Measurements from ENCODE around the gene NTSR1. TPM values are rescaled to one million over a fixed set of nuclear protein-coding genes. Genes with fewer than 3 reads are reported as not detected.

The NTSR1 gene
- total and polyA plus RNA-seq, 5 donors from 2014 or later, result 0.11 to 0.37 TPM; not detected in 3

GRCh38 chr20:62702895-62703852 lies 5.5 kb upstream of the NTSR1 start:
- Histone ChIP-seq H3K4me1 (ENCODE audit: control insufficient read depth, insufficient read depth, low read length, poor library complexity, severe bottlenecking) (peaks cover 12% of the 10 kb centered on the region), H3K27me3 (ENCODE audit: control insufficient read depth, insufficient read depth, low read length) (no peaks in the 10 kb centered on the region), H3K27ac (ENCODE audit: insufficient read depth, low read length, poor library complexity, severe bottlenecking) (peak overlapping the region; percentile 52), H3K4me3 (ENCODE audit: low read depth, low read length) (no peak overlapping the region), H3K36me3 (ENCODE audit: control insufficient read depth, insufficient read depth, low read length) (no peaks in the 10 kb centered on the region), H3K9me3 (ENCODE audit: control insufficient read depth in 2 of 2, low read length in 2 of 2) (no peaks in the 10 kb centered on the region)
- Mint-ChIP-seq H3K4me3 (peak overlapping the region in 1 of 4 donors; percentile 28), H3K27ac (peak overlapping the region; percentile 6 to 96 (median 90)), H3K36me3 (no peaks in the 10 kb centered on the region), H3K9me3 (no peaks in the 10 kb centered on the region), H3K4me1 (peaks cover 4 to 11% (median 5%) of the 10 kb centered on the region in 4 donors), H3K27me3 (peaks cover 14% of the 10 kb centered on the region)
- peak in 1 of 3 donors; percentile 55 for DNase-seq
- ATAC-seq (ENCODE audit: low read depth in 2 of 2), result peak; percentile 88 to 93

DNA sequence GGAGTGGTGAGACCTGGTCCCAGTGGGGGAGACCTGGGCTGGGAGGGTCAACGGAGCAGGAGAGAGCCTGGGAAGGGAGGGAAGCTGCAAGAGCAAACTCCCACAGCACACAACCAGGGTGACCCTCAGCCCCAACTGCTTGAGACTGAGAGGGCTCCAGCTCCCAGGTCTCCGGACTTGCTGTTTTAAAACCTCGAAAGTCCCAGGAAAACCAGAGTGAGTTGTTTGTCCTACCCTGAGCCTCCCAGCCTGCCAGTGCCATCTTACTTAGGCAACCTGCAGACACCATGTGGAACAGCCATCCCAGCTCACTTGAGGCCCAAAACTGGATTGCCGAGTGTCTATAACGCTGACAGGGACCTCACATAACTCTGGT lies 4.8 kb upstream of the NTSR1 start:
- Mint-ChIP-seq H3K36me3 (no peaks in the 10 kb centered on the region), H3K4me3 (peak overlapping the region in 1 of 4 donors; percentile 28), H3K27me3 (peaks cover 14% of the 10 kb centered on the region), H3K4me1 (peaks cover 4 to 11% (median 5%) of the 10 kb centered on the region in 4 donors), H3K27ac (peak overlapping the region; percentile 6 to 96 (median 90)), H3K9me3 (no peaks in the 10 kb centered on the region)
- Histone ChIP-seq H3K36me3 (ENCODE audit: control insufficient read depth, insufficient read depth, low read length) (no peaks in the 10 kb centered on the region), H3K27ac (ENCODE audit: insufficient read depth, low read length, poor library complexity, severe bottlenecking) (peak overlapping the region; percentile 52), H3K4me1 (ENCODE audit: control insufficient read depth, insufficient read depth, low read length, poor library complexity, severe bottlenecking) (peaks cover 18% of the 10 kb centered on the region), H3K4me3 (ENCODE audit: low read depth, low read length) (no peak overlapping the region), H3K27me3 (ENCODE audit: control insufficient read depth, insufficient read depth, low read length) (no peaks in the 10 kb centered on the region), H3K9me3 (ENCODE audit: control insufficient read depth in 2 of 2, low read length in 2 of 2) (no peaks in the 10 kb centered on the region)
- ATAC-seq (ENCODE audit: low read depth in 2 of 2) (no peak), DNase-seq (no peak)

DNA sequence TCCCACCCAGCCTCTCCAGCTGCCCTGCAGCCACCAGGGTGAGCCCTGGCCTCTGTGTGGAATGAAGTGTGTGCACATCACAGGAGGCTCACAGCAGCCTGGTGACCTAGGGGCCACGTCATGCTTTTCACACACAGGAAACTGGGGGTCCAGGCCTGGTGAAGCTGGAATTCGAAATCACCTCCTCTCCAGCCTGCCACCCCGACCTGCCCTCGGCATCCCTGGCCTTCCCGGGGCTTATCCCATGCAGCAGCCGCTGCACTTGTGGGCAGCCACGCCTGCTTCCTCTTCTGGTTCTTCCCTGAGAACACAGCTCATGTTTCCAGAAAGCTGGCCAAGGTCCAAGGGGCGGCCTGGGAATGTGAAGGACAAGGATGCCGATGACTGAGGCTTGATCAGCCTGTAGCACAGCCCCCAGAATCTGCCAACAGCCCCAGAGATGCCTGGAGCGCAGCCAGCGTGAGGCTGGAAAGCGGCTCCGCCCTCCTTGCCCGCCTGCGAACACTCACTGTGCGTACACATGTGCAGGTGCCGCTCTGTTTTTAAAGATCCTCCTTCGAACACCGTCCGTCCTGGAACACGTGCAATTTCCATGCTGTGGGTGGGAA lies 4.2 kb upstream of the NTSR1 start:
- no peaks in the 10 kb centered on the region for H3K9me3 ChIP-seq (ENCODE audit: control insufficient read depth in 2 of 2, low read length in 2 of 2)
- H3K27ac Mint-ChIP-seq, result peak overlapping the region in 2 of 3 donors; percentile 9 to 67
- peak overlapping the region in 1 of 4 donors; percentile 21 for H3K4me3 Mint-ChIP-seq
- peaks cover 4 to 11% (median 5%) of the 10 kb centered on the region in 4 donors for H3K4me1 Mint-ChIP-seq
- H3K4me3 ChIP-seq (ENCODE audit: low read depth, low read length), result no peak overlapping the region
- H3K27me3 Mint-ChIP-seq, result peaks cover 17% of the 10 kb centered on the region
- H3K4me1 ChIP-seq (ENCODE audit: control insufficient read depth, insufficient read depth, low read length, poor library complexity, severe bottlenecking), result peaks cover 18% of the 10 kb centered on the region
- H3K36me3 Mint-ChIP-seq, result no peaks in the 10 kb centered on the region
- no peaks in the 10 kb centered on the region for H3K27me3 ChIP-seq (ENCODE audit: control insufficient read depth, insufficient read depth, low read length)
- no peaks in the 10 kb centered on the region for H3K36me3 ChIP-seq (ENCODE audit: control insufficient read depth, insufficient read depth, low read length)
- ATAC-seq (ENCODE audit: low read depth in 2 of 2) (no peak), DNase-seq (no peak)
- no peaks in the 10 kb centered on the region for H3K9me3 Mint-ChIP-seq
- no peak overlapping the region for H3K27ac ChIP-seq (ENCODE audit: insufficient read depth, low read length, poor library complexity, severe bottlenecking)

GRCh38 chr20:62705627-62706026 lies 3.0 kb upstream of the NTSR1 start:
- ATAC-seq (ENCODE audit: low read depth in 2 of 2), result no peak
- DNase-seq, result no peak
- Mint-ChIP-seq H3K4me3 (no peak overlapping the region), H3K27me3 (peaks cover 29% of the 10 kb centered on the region), H3K27ac (no peak overlapping the region), H3K9me3 (peaks cover 0 to 2% (median 0%) of the 10 kb centered on the region in 7 donors), H3K4me1 (peaks cover 4 to 19% (median 7%) of the 10 kb centered on the region in 4 donors), H3K36me3 (no peaks in the 10 kb centered on the region)
- no peak overlapping the region for H3K27ac ChIP-seq (ENCODE audit: insufficient read depth, low read length, poor library complexity, severe bottlenecking)
- H3K4me3 ChIP-seq (ENCODE audit: low read depth, low read length), result no peak overlapping the region
- H3K4me1 ChIP-seq (ENCODE audit: control insufficient read depth, insufficient read depth, low read length, poor library complexity, severe bottlenecking), result peaks cover 18% of the 10 kb centered on the region
- H3K36me3 ChIP-seq (ENCODE audit: control insufficient read depth, insufficient read depth, low read length), result no peaks in the 10 kb centered on the region
- H3K9me3 ChIP-seq (ENCODE audit: control insufficient read depth in 2 of 2, low read length in 2 of 2), result no peaks in the 10 kb centered on the region
- H3K27me3 ChIP-seq (ENCODE audit: control insufficient read depth, insufficient read depth, low read length), result no peaks in the 10 kb centered on the region

DNA sequence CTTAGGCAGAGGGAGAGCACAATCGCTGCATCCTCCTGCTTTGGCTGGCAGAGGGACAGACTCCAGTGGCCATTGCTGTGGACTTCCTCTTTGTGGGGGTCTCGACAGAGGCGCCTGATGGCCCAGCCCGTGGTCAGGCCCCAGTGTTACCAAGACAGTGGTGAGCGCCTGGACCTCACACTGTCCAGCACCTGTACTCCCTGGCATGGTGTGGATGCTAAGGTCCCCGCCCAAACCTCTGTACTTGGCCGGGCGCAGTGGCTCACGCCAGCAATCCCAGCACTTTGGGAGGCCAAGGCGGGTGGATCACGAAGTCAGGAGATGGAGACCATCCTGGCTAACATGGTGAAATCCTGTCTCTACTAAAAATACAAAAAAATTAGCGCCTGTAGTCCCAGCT lies 2.3 kb upstream of the NTSR1 start:
- DNase-seq (no peak), ATAC-seq (ENCODE audit: low read depth in 2 of 2) (no peak)
- H3K4me1 ChIP-seq (ENCODE audit: control insufficient read depth, insufficient read depth, low read length, poor library complexity, severe bottlenecking), result peaks cover 24% of the 10 kb centered on the region
- H3K4me3 ChIP-seq (ENCODE audit: low read depth, low read length), result no peak overlapping the region
- no peak overlapping the region for H3K27ac ChIP-seq (ENCODE audit: insufficient read depth, low read length, poor library complexity, severe bottlenecking)
- peaks cover 29% of the 10 kb centered on the region for H3K27me3 Mint-ChIP-seq
- H3K9me3 Mint-ChIP-seq, result peaks cover 0 to 2% (median 0%) of the 10 kb centered on the region in 7 donors
- H3K4me3 Mint-ChIP-seq, result no peak overlapping the region
- H3K27ac Mint-ChIP-seq, result no peak overlapping the region
- no peaks in the 10 kb centered on the region for H3K36me3 ChIP-seq (ENCODE audit: control insufficient read depth, insufficient read depth, low read length)
- H3K36me3 Mint-ChIP-seq, result no peaks in the 10 kb centered on the region
- H3K4me1 Mint-ChIP-seq, result peaks cover 4 to 19% (median 8%) of the 10 kb centered on the region in 4 donors
- H3K9me3 ChIP-seq (ENCODE audit: control insufficient read depth in 2 of 2, low read length in 2 of 2), result no peaks in the 10 kb centered on the region
- no peaks in the 10 kb centered on the region for H3K27me3 ChIP-seq (ENCODE audit: control insufficient read depth, insufficient read depth, low read length)

DNA sequence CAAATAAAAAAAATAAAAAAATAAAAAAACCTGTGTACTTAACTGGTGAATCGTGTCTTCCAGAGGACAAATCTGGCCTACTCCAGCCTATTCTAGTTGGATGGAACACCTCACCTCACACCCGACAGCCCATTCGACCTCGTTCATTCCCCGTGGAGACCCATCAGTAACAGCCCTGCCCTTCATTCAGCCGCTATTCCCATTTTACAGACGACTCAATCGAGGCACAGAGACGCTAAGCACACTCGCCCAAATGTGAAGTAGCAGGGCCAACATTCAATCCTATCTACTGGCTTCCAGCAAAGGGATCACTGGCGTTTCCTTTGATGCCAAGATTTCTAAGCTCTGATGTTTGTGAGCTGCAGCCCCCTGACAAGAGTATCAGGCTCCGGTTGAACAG lies 1.8 kb upstream of the NTSR1 start:
- H3K27ac ChIP-seq (ENCODE audit: insufficient read depth, low read length, poor library complexity, severe bottlenecking), result no peak overlapping the region
- DNase-seq, result no peak
- no peak overlapping the region for H3K27ac Mint-ChIP-seq
- H3K9me3 Mint-ChIP-seq, result peaks cover 0 to 2% (median 0%) of the 10 kb centered on the region in 7 donors
- no peaks in the 10 kb centered on the region for H3K9me3 ChIP-seq (ENCODE audit: control insufficient read depth in 2 of 2, low read length in 2 of 2)
- peak overlapping the region in 1 of 4 donors; percentile 29 for H3K4me3 Mint-ChIP-seq
- H3K36me3 Mint-ChIP-seq, result no peaks in the 10 kb centered on the region
- no peaks in the 10 kb centered on the region for H3K36me3 ChIP-seq (ENCODE audit: control insufficient read depth, insufficient read depth, low read length)
- H3K4me1 ChIP-seq (ENCODE audit: control insufficient read depth, insufficient read depth, low read length, poor library complexity, severe bottlenecking), result peaks cover 25% of the 10 kb centered on the region
- H3K4me3 ChIP-seq (ENCODE audit: low read depth, low read length), result no peak overlapping the region
- peaks cover 4 to 19% (median 8%) of the 10 kb centered on the region in 4 donors for H3K4me1 Mint-ChIP-seq
- peaks cover 29% of the 10 kb centered on the region for H3K27me3 Mint-ChIP-seq
- no peak for ATAC-seq (ENCODE audit: low read depth in 2 of 2)
- H3K27me3 ChIP-seq (ENCODE audit: control insufficient read depth, insufficient read depth, low read length), result no peaks in the 10 kb centered on the region

- Mint-ChIP-seq H3K9me3 (peaks cover 0 to 2% (median 0%) of the 10 kb centered on the region in 7 donors), H3K4me3 (peak overlapping the region in 2 of 4 donors; percentile 62 to 81), H3K27ac (no peak overlapping the region), H3K4me1 (peaks cover 4 to 19% (median 8%) of the 10 kb centered on the region in 4 donors), H3K36me3 (no peaks in the 10 kb centered on the region), H3K27me3 (peaks cover 29% of the 10 kb centered on the region)
- no peak for ATAC-seq (ENCODE audit: low read depth in 2 of 2)
- no peaks in the 10 kb centered on the region for H3K27me3 ChIP-seq (ENCODE audit: control insufficient read depth, insufficient read depth, low read length)
- DNase-seq, result no peak
- peaks cover 25% of the 10 kb centered on the region for H3K4me1 ChIP-seq (ENCODE audit: control insufficient read depth, insufficient read depth, low read length, poor library complexity, severe bottlenecking)
- H3K9me3 ChIP-seq (ENCODE audit: control insufficient read depth in 2 of 2, low read length in 2 of 2), result no peaks in the 10 kb centered on the region
- no peak overlapping the region for H3K27ac ChIP-seq (ENCODE audit: insufficient read depth, low read length, poor library complexity, severe bottlenecking)
- H3K36me3 ChIP-seq (ENCODE audit: control insufficient read depth, insufficient read depth, low read length), result no peaks in the 10 kb centered on the region
- no peak overlapping the region for H3K4me3 ChIP-seq (ENCODE audit: low read depth, low read length)
Measured at GRCh38 chr20:62707276-62707920, 1.2 kb upstream of the NTSR1 start.
